Measurements from ENCODE around the gene NMRK1.

DNA sequence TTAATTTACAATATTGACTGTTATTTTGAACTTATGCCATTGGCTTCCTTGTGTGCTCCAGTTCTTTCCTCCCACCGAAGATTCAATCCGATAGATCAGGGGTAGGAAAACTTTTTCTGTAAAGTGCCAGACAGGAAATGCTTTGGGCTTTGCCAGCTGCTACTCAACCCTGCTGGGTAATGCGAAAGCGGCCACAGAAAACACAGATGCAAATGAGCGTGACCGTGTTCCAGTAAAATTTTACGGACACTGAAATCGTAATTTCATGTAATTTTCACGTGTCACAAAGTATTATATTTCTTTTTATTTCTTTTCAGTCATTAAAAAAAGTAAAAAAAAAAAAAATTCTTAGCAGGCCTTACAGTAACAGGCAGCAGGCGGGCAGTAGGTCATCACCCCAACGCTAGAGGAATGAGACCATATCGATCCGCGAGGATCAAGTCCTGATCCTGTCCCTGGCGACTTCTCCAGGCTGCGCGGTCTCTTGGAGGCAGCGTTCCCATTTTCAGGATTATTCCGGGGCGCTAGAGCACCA, 599 bp downstream of the NMRK1 start:
- TF ChIP-seq, protein P1, sequence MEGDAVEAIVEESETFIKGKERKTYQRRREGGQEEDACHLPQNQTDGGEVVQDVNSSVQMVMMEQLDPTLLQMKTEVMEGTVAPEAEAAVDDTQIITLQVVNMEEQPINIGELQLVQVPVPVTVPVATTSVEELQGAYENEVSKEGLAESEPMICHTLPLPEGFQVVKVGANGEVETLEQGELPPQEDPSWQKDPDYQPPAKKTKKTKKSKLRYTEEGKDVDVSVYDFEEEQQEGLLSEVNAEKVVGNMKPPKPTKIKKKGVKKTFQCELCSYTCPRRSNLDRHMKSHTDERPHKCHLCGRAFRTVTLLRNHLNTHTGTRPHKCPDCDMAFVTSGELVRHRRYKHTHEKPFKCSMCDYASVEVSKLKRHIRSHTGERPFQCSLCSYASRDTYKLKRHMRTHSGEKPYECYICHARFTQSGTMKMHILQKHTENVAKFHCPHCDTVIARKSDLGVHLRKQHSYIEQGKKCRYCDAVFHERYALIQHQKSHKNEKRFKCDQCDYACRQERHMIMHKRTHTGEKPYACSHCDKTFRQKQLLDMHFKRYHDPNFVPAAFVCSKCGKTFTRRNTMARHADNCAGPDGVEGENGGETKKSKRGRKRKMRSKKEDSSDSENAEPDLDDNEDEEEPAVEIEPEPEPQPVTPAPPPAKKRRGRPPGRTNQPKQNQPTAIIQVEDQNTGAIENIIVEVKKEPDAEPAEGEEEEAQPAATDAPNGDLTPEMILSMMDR (IDR thresholded peaks at IDR 0.05), result no peak
- TF ChIP-seq POLR2A (IDR thresholded peaks at IDR 0.05), result no peak

Data from uterus (tissue), 2 donors.